Mesangial cell (primary cell): ENCODE data around the gene DNAL4. TPM values are rescaled to one million over a fixed set of nuclear protein-coding genes. Genes with fewer than 3 reads are reported as not detected.

Source experiments
- total RNA-seq: library from RNA; depleted of rRNA; stranded (reverse); fragments of >200 nt; gene quantifications from 2 replicates; pipeline ENCODE4 v1.2.3, GENCODE V29; 2015

DNAL4 gene, protein sequence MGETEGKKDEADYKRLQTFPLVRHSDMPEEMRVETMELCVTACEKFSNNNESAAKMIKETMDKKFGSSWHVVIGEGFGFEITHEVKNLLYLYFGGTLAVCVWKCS
- total RNA-seq: 13.7 and 29.3 TPM in 2 replicates

DNA sequence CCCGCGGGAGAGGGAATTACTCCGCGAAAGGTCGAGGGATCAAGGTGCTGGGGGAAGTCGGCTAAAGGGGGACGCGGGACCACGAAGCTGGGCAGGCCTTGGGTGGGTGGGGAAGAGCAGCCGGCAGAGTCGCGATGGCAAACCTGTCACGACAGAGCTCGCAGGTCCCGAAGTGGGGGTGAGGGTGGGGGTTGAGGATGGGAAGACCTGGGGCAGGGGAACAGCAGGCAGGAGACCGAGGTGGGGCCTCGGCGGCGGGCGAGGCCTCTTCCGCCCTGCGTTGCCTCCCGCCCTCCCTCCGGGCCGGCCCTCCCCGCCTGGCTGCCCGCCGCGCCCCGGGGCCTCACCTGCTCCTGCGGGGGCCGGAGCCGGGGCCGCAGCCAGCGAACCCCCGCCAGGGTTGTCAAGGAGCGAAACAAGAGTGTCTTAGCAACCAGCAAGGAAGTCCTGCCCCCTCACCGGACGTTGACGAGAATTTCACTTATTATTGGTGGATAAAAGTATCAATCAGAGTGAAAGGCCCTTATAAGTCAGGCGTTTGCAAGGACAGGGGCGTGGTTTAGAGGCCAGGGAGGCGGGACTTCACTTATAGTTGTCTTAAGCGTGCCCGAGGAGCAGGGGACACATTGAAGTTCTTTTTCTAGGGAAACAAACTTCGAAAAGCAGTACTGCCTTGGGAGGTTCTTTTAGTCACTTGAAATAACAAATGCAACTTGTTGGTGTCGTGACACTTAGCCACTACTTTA, at the start of gene DNAL4:
TSS of gene DNAL4 (minus strand) at position 423 of the 746 bp plus-strand sequence. CDS start 11,412 bp downstream, outside the sequence.

DNA sequence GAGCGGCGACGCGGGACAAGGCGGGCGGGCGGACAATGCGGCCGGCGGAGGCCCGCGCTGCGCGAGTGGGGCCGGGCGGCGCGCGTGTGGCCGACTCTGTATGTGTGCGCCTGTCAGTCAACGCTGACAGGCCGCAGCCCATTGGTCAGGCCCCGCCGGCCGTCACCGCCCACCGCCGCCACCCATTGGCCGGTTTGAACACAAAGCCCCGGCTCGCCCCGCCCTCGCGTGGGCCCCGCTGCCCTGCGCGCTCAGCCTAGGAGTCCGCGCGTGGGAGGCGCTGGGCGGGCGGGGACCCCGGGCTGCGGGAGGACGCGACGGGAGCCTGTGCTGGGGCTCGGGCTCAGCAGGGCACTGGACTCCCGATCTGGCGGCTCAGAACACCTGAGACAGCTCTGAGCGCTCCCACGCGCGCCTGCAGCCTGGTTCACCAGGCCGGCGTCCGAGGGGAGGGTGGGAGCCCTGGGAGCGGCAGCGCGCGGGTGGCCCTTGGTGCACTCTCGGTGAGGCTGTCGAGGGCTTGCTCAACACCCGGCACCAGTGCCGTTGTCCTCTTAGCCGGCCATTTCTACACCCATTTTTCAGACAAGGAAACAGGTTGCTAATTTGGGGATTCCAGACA, 37.9 kb downstream of the DNAL4 start, which contains the start of gene SUN2:
TSS of gene SUN2 (minus strand) at position 88 of the 622 bp plus-strand sequence. CDS start 3,370 bp downstream, outside the sequence.

Other genes starting within 250 kb of the DNAL4 start
- gene DMC1, start 224.0 kb downstream of the DNAL4 start, total RNA-seq: 0.25 and 0.98 TPM in 2 replicates
- 0.65 and 3.9 TPM in 2 replicates for gene FAM227A, start 137.8 kb downstream of the DNAL4 start, total RNA-seq
- gene CBY1, start 137.5 kb downstream of the DNAL4 start, total RNA-seq: 17.8 and 18.6 TPM in 2 replicates
- gene TOMM22, start 112.2 kb downstream of the DNAL4 start, total RNA-seq: 36.4 and 66.8 TPM in 2 replicates
- 66.0 and 76.3 TPM in 2 replicates for gene JOSD1, start 93.2 kb downstream of the DNAL4 start, total RNA-seq
- gene GTPBP1, start 88.2 kb downstream of the DNAL4 start, total RNA-seq: 29.8 and 33.0 TPM in 2 replicates
- gene SUN2, start 38.1 kb downstream of the DNAL4 start, total RNA-seq: 75.7 and 111 TPM in 2 replicates
- gene NPTXR, start 49.9 kb upstream of the DNAL4 start, total RNA-seq: 2.3 and 5.6 TPM in 2 replicates
- 46.4 and 76.9 TPM in 2 replicates for gene CBX6, start 78.1 kb upstream of the DNAL4 start, total RNA-seq
- gene APOBEC3A, start 163.5 kb upstream of the DNAL4 start, total RNA-seq: not detected in 2 replicates
- gene APOBEC3B, start 188.2 kb upstream of the DNAL4 start, total RNA-seq: 1.3 and 32.9 TPM in 2 replicates
- 19.2 and 22.6 TPM in 2 replicates for gene APOBEC3C, start 220.1 kb upstream of the DNAL4 start, total RNA-seq
- 0.49 and 1.1 TPM in 2 replicates for gene APOBEC3D, start 227.0 kb upstream of the DNAL4 start, total RNA-seq
- 4.6 and 8.9 TPM in 2 replicates for gene APOBEC3F, start 246.7 kb upstream of the DNAL4 start, total RNA-seq